ENCODE data around the gene CDH23.

GRCh38 chr10:71863203-71863602 is 466.5 kb downstream of the CDH23 start:
- TF ChIP-seq POLR2AphosphoS5 (IDR thresholded peaks at IDR 0.05; ENCODE audit: insufficient read depth in 1 of 2, low read depth in 1 of 2), result no peak
- TF ChIP-seq POLR2A (IDR thresholded peaks at IDR 0.05), result no peak
- TF ChIP-seq, protein P1, sequence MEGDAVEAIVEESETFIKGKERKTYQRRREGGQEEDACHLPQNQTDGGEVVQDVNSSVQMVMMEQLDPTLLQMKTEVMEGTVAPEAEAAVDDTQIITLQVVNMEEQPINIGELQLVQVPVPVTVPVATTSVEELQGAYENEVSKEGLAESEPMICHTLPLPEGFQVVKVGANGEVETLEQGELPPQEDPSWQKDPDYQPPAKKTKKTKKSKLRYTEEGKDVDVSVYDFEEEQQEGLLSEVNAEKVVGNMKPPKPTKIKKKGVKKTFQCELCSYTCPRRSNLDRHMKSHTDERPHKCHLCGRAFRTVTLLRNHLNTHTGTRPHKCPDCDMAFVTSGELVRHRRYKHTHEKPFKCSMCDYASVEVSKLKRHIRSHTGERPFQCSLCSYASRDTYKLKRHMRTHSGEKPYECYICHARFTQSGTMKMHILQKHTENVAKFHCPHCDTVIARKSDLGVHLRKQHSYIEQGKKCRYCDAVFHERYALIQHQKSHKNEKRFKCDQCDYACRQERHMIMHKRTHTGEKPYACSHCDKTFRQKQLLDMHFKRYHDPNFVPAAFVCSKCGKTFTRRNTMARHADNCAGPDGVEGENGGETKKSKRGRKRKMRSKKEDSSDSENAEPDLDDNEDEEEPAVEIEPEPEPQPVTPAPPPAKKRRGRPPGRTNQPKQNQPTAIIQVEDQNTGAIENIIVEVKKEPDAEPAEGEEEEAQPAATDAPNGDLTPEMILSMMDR (IDR thresholded peaks at IDR 0.05), result no peak

All from vagina (tissue), 2 donors.